SK-N-SH (cell line): ENCODE results near the gene UBE4B. TPM values are rescaled to one million over a fixed set of nuclear protein-coding genes. Genes with fewer than 3 reads are reported as not detected.

Experiments
- CTCF ChIA-PET: fragments of 300-600, 350-600 bp; formaldehyde crosslinking; extraction: SDS; loops from one replicate; lab custom pipeline; 2021; lab: Yijun Ruan, JAX
- POLR2A ChIA-PET: fragments of 350-600 bp; sonication (Branson Sonifier 250); formaldehyde crosslinking; extraction: SDS; loops from one replicate; lab custom pipeline; 2020; ENCODE audit warnings: antibody characterized with exemption, inconsistent platforms; lab: Yijun Ruan, JAX
- DNase-seq: peaks from one replicate; pipeline ENCODE4 v3.0.0; 2012
- H2AFZ ChIP-seq: fragments of 200-600 bp; sonication (generic); 2 replicates; pipeline ENCODE4 v1.8.1; 2016; ENCODE audit warnings: antibody characterized with exemption, mild to moderate bottlenecking, low read depth
- H3F3A ChIP-seq: fragments of 200-600 bp; sonication (generic); replicated peaks from 2 replicates; pipeline ENCODE3; 2016; ENCODE audit warnings: antibody characterized with exemption, mild to moderate bottlenecking; ENCODE audit not compliant: insufficient read depth
- H3K27ac ChIP-seq, 2 experiments: fragments of 200-500 bp in 1 of 2; fragments of 200-600 bp in 1 of 2; sonication (Bioruptor generic) in 1 of 2; sonication (generic), shearing (Covaris generic) in 1 of 2; 2 replicates each; pipeline versions ENCODE4 v1.5.1 to v1.6.1; 2014 to 2016; ENCODE audit warnings: low read depth in 2 of 2, inconsistent platforms in 1 of 2, low read length in 1 of 2, mild to moderate bottlenecking in 1 of 2, mixed read lengths in 1 of 2
- H3K27me3 ChIP-seq: fragments of 200-600 bp; sonication (generic), shearing (Covaris generic); 2 replicates; pipeline ENCODE4 v1.6.1; 2016; ENCODE audit warnings: mixed run types; ENCODE audit not compliant: insufficient read depth
- H3K36me3 ChIP-seq, 2 experiments: fragments of 200-500 bp in 1 of 2; fragments of 200-600 bp in 1 of 2; sonication (Bioruptor generic) in 1 of 2; sonication (generic) in 1 of 2; replicated peaks in 1 of 2; 2 replicates each; pipeline versions ENCODE3 to v1.5.1; 2014 to 2016; ENCODE audit warnings: low read length in 1 of 2, mild to moderate bottlenecking in 1 of 2; ENCODE audit not compliant: insufficient read depth in 2 of 2, control insufficient read depth in 1 of 2
- H3K4me1 ChIP-seq, 2 experiments: fragments of 200-500 bp in 1 of 2; fragments of 200-600 bp in 1 of 2; sonication (Bioruptor generic) in 1 of 2; sonication (generic), shearing (Covaris generic) in 1 of 2; 2 replicates each; pipeline versions ENCODE4 v1.5.1 to v1.6.1; 2014 to 2016; ENCODE audit warnings: low read depth in 1 of 2, low read length in 1 of 2, mixed run types in 1 of 2; ENCODE audit not compliant: insufficient read depth in 2 of 2, control insufficient read depth in 1 of 2
- H3K4me2 ChIP-seq: fragments of 200-600 bp; sonication (generic), shearing (Covaris generic); 2 replicates; pipeline ENCODE4 v1.6.1; 2017; ENCODE audit warnings: mixed run types
- H3K4me3 ChIP-seq, 2 experiments: fragments of 200-500 bp in 1 of 2; fragments of 200-600 bp in 1 of 2; sonication (Bioruptor generic) in 1 of 2; sonication (generic), shearing (Covaris generic) in 1 of 2; 2 replicates each; pipeline versions ENCODE4 v1.5.1 to v1.8.1; 2014 to 2016; ENCODE audit warnings: low read depth in 2 of 2, inconsistent platforms in 1 of 2, low read length in 1 of 2, mild to moderate bottlenecking in 1 of 2, mixed read lengths in 1 of 2, moderate library complexity in 1 of 2
- H3K79me2 ChIP-seq: fragments of 200-600 bp; sonication (generic); 2 replicates; pipeline ENCODE4 v1.8.1; 2017; ENCODE audit warnings: mild to moderate bottlenecking; ENCODE audit not compliant: insufficient read depth
- H3K9ac ChIP-seq: fragments of 200-600 bp; sonication (generic); 2 replicates; pipeline ENCODE4 v1.6.1; 2017; ENCODE audit warnings: mixed run types
- H3K9me2 ChIP-seq: fragments of 200-600 bp; sonication (generic); 2 replicates; pipeline ENCODE4 v1.6.1; 2017; ENCODE audit warnings: mixed run types
- H3K9me3 ChIP-seq: fragments of 200-600 bp; sonication (generic); 2 replicates; pipeline ENCODE4 v1.6.1; 2017; ENCODE audit warnings: mixed run types, mild to moderate bottlenecking, moderate library complexity
- H4K20me1 ChIP-seq: fragments of 200-600 bp; sonication (generic); 2 replicates; pipeline ENCODE4 v1.6.1; 2017; ENCODE audit warnings: mild to moderate bottlenecking, mixed run types; ENCODE audit not compliant: insufficient read depth
- CHD2 ChIP-seq: fragments of 150-350 bp; IDR thresholded peaks from 2 replicates; pipeline ENCODE4 v1.6.1; 2018; ENCODE audit warnings: low read length; ENCODE audit not compliant: partially characterized antibody
- CTCF ChIP-seq: fragments of 200-600 bp; sonication (generic); IDR thresholded peaks from 2 replicates; pipeline ENCODE4 v1.6.1; 2017; ENCODE audit warnings: antibody characterized with exemption, mild to moderate bottlenecking, moderate library complexity
- ELF1 ChIP-seq: IDR thresholded peaks from 2 replicates; pipeline ENCODE4 v1.4.0; 2012
- EP300 ChIP-seq, 2 experiments: IDR thresholded peaks; 2 replicates each; pipeline versions ENCODE4 v1.4.0 to v1.6.1; 2012; ENCODE audit warnings: borderline replicate concordance in 1 of 2, low read depth in 1 of 2, low read length in 1 of 2
- FOXJ3 ChIP-seq: sonication (generic); formaldehyde crosslinking; IDR thresholded peaks from 2 replicates; pipeline ENCODE4 v1.5.1; 2020; ENCODE audit warnings: mild to moderate bottlenecking, missing genetic modification reagents
- JUND ChIP-seq: IDR thresholded peaks from 2 replicates; pipeline ENCODE4 v1.4.0; 2012
- MEF2A ChIP-seq: IDR thresholded peaks from 2 replicates; pipeline ENCODE4 v1.4.0; 2012; ENCODE audit warnings: low read depth, borderline replicate concordance
- MXI1 ChIP-seq: IDR thresholded peaks from 2 replicates; pipeline ENCODE4 v1.6.1; 2012; ENCODE audit warnings: mild to moderate bottlenecking, low read depth, low read length, improper control_type of control experiment
- NFIC ChIP-seq: IDR thresholded peaks from 2 replicates; pipeline ENCODE4 v1.4.0; 2012; ENCODE audit warnings: borderline replicate concordance
- NRF1 ChIP-seq: IDR thresholded peaks from 2 replicates; pipeline ENCODE4 v1.6.1; 2012; ENCODE audit warnings: low read depth, mild to moderate bottlenecking, low read length
- RCOR1 ChIP-seq: fragments of 150-350 bp; IDR thresholded peaks from 2 replicates; pipeline ENCODE4 v1.6.1; 2017; ENCODE audit warnings: antibody characterized with exemption, low read length
- RFX5 ChIP-seq: IDR thresholded peaks from 2 replicates; pipeline ENCODE4 v1.6.1; 2012; ENCODE audit warnings: mild to moderate bottlenecking, improper control_type of control experiment, low read length
- SMC3 ChIP-seq: IDR thresholded peaks from 2 replicates; pipeline ENCODE4 v1.6.1; 2012; ENCODE audit warnings: low read depth, low read length, improper control_type of control experiment
- TAF1 ChIP-seq: IDR thresholded peaks from 2 replicates; pipeline ENCODE4 v1.6.1; 2012; ENCODE audit warnings: low read depth, mild to moderate bottlenecking, low read length, moderate library complexity, borderline replicate concordance
- TEAD4 ChIP-seq: IDR thresholded peaks from 2 replicates; pipeline ENCODE4 v1.4.0; 2012; ENCODE audit warnings: mild to moderate bottlenecking, borderline replicate concordance; ENCODE audit not compliant: insufficient read depth
- YY1 ChIP-seq: IDR thresholded peaks from 2 replicates; pipeline ENCODE4 v1.4.0; 2012; ENCODE audit warnings: low read depth, mild to moderate bottlenecking
- WGBS: methylation state at CpG from one replicate; pipeline ENCODE4 v1.1.6; 2017; ENCODE audit warnings: low lambda C conversion rate; 5-methylcytosine and 5-hydroxymethylcytosine counted together
- polyA plus RNA-seq, 3 experiments: library from polyadenylated mRNA; depleted of rRNA; stranded (reverse); fragments of >200 nt; gene quantifications; 2 replicates each; pipeline ENCODE4 v1.2.3, GENCODE V29; 2012
- TF ChIP-seq, protein P1 (sequence below): IDR thresholded peaks from 2 replicates; pipeline ENCODE4; 2012
- TF ChIP-seq, protein P2 (sequence below): IDR thresholded peaks from 2 replicates; pipeline ENCODE4 v1.6.1; 2012; ENCODE audit warnings: mild to moderate bottlenecking, low read depth, low read length, moderate library complexity
- TF ChIP-seq, protein P3 (sequence below): IDR thresholded peaks from 2 replicates; pipeline ENCODE4 v1.4.0; 2012; ENCODE audit warnings: low read depth
- TF ChIP-seq, protein P4 (sequence below): fragments of 150-350 bp; IDR thresholded peaks from 2 replicates; pipeline ENCODE4 v1.6.1; 2016; ENCODE audit warnings: mild to moderate bottlenecking, low read depth, low read length

Gene UBE4B
- polyA plus RNA-seq, 1 of the 3 experiments (the other 2 are of a cell fraction): 19.1 TPM

- ChIA-PET POLR2A (no interaction called here), CTCF (interaction anchor here (0.6 kb wide), 2 partner anchors 41 to 274 kb away, joined by 3 read pairs; no protein-coding TSS in a partner anchor)
- no peaks in the 10 kb centered on the region for H3K79me2 ChIP-seq
- no peaks in the 10 kb centered on the region for H4K20me1 ChIP-seq
- H3K4me2 ChIP-seq: no peak overlapping the region
- H3K9me2 ChIP-seq: no peaks in the 10 kb centered on the region
- no peaks in the 10 kb centered on the region; a peak in 1 of 4 replicates for H3K4me1 ChIP-seq
- no peak overlapping the region for H3K9ac ChIP-seq
- 88% methylated on average over 5 of the region's 5 CpGs for WGBS
- no peaks in the 10 kb centered on the region for H3F3A ChIP-seq
- H3K9me3 ChIP-seq: no peaks in the 10 kb centered on the region
- no peak overlapping the region for H3K4me3 ChIP-seq
- H3K36me3 ChIP-seq: no peaks in the 10 kb centered on the region
- no peak for DNase-seq
- no peak overlapping the region for H3K27ac ChIP-seq
- no peak overlapping the region for H2AFZ ChIP-seq
- TF ChIP-seq RFX5: no peak
- TF ChIP-seq, protein P1, sequence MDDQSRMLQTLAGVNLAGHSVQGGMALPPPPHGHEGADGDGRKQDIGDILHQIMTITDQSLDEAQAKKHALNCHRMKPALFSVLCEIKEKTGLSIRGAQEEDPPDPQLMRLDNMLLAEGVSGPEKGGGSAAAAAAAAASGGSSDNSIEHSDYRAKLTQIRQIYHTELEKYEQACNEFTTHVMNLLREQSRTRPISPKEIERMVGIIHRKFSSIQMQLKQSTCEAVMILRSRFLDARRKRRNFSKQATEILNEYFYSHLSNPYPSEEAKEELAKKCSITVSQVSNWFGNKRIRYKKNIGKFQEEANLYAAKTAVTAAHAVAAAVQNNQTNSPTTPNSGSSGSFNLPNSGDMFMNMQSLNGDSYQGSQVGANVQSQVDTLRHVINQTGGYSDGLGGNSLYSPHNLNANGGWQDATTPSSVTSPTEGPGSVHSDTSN: no peak
- TF ChIP-seq MXI1: no peak
- TF ChIP-seq MEF2A: no peak
- no peak for TF ChIP-seq TEAD4
- no peak for TF ChIP-seq EP300 (IDR thresholded peaks at IDR 0.05; ENCODE audit: borderline replicate concordance in 1 of 2, low read depth in 1 of 2, low read length in 1 of 2)
- TF ChIP-seq JUND: no peak
- TF ChIP-seq RCOR1: no peak
- no peak for TF ChIP-seq FOXJ3
- TF ChIP-seq SMC3: no peak
- TF ChIP-seq TAF1: no peak
- TF ChIP-seq YY1: no peak
- TF ChIP-seq ELF1: no peak
- peaks cover 5% of the 10 kb centered on the region; the same call in 1 of the 2 replicates for H3K27me3 ChIP-seq
Measured at GRCh38 chr1:9992910-9993309, 39.8 kb upstream of the UBE4B start.

GRCh38 chr1:9993561-9994075 is 39.1 kb upstream of the UBE4B start:
- no peak for DNase-seq
- H3K79me2 ChIP-seq: no peaks in the 10 kb centered on the region
- CTCF ChIA-PET: interaction anchor here (0.6 kb wide), 1 partner anchor 1095 kb away, joined by 3 read pairs; no protein-coding TSS in a partner anchor
- 81% methylated on average over 7 of the region's 7 CpGs for WGBS
- POLR2A ChIA-PET: no interaction called here
- peaks cover 8% of the 10 kb centered on the region; the same call in 1 of the 2 replicates for H3K27me3 ChIP-seq
- H3K4me2 ChIP-seq: no peak overlapping the region
- H3K9me2 ChIP-seq: no peaks in the 10 kb centered on the region
- H3K4me3 ChIP-seq: no peak overlapping the region
- H3F3A ChIP-seq: no peaks in the 10 kb centered on the region
- no peaks in the 10 kb centered on the region for H3K36me3 ChIP-seq
- no peak overlapping the region for H3K27ac ChIP-seq
- H3K4me1 ChIP-seq: no peaks in the 10 kb centered on the region; a peak in 1 of 4 replicates
- no peaks in the 10 kb centered on the region for H4K20me1 ChIP-seq
- no peaks in the 10 kb centered on the region for H3K9me3 ChIP-seq
- no peak overlapping the region for H3K9ac ChIP-seq
- H2AFZ ChIP-seq: no peak overlapping the region
- no peak for TF ChIP-seq RCOR1
- TF ChIP-seq, protein P2, sequence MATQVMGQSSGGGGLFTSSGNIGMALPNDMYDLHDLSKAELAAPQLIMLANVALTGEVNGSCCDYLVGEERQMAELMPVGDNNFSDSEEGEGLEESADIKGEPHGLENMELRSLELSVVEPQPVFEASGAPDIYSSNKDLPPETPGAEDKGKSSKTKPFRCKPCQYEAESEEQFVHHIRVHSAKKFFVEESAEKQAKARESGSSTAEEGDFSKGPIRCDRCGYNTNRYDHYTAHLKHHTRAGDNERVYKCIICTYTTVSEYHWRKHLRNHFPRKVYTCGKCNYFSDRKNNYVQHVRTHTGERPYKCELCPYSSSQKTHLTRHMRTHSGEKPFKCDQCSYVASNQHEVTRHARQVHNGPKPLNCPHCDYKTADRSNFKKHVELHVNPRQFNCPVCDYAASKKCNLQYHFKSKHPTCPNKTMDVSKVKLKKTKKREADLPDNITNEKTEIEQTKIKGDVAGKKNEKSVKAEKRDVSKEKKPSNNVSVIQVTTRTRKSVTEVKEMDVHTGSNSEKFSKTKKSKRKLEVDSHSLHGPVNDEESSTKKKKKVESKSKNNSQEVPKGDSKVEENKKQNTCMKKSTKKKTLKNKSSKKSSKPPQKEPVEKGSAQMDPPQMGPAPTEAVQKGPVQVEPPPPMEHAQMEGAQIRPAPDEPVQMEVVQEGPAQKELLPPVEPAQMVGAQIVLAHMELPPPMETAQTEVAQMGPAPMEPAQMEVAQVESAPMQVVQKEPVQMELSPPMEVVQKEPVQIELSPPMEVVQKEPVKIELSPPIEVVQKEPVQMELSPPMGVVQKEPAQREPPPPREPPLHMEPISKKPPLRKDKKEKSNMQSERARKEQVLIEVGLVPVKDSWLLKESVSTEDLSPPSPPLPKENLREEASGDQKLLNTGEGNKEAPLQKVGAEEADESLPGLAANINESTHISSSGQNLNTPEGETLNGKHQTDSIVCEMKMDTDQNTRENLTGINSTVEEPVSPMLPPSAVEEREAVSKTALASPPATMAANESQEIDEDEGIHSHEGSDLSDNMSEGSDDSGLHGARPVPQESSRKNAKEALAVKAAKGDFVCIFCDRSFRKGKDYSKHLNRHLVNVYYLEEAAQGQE: no peak
- no peak for TF ChIP-seq CHD2
- TF ChIP-seq MEF2A: no peak
- no peak for TF ChIP-seq NRF1
- TF ChIP-seq ELF1: no peak
- TF ChIP-seq YY1: no peak
- TF ChIP-seq, protein P3, sequence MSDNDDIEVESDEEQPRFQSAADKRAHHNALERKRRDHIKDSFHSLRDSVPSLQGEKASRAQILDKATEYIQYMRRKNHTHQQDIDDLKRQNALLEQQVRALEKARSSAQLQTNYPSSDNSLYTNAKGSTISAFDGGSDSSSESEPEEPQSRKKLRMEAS: no peak
- no peak for TF ChIP-seq CTCF
- no peak for TF ChIP-seq FOXJ3
- TF ChIP-seq NFIC: no peak
- TF ChIP-seq TEAD4: no peak
- TF ChIP-seq, protein P4, sequence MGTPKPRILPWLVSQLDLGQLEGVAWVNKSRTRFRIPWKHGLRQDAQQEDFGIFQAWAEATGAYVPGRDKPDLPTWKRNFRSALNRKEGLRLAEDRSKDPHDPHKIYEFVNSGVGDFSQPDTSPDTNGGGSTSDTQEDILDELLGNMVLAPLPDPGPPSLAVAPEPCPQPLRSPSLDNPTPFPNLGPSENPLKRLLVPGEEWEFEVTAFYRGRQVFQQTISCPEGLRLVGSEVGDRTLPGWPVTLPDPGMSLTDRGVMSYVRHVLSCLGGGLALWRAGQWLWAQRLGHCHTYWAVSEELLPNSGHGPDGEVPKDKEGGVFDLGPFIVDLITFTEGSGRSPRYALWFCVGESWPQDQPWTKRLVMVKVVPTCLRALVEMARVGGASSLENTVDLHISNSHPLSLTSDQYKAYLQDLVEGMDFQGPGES: no peak
